Stimulated activated CD8-positive, alpha-beta memory T cell treated with anti-CD3 and anti-CD28 coated beads, Interleukin-15, amount 100 ng/mL, for 48 hours (primary cell): ENCODE measurements around the gene SOD2.
"Not testable (repeated sequence)": the region's sequence is repeated elsewhere in the genome, so short reads cannot be mapped to it uniquely, and the experiment has no call there.

Experiments used
- DNase-seq, 2 donors: peaks; one replicate each; pipeline ENCODE4 v3.0.0-alpha.2; 2020; ENCODE audit warnings: low read depth in 2 of 2

SOD2 gene

DNA sequence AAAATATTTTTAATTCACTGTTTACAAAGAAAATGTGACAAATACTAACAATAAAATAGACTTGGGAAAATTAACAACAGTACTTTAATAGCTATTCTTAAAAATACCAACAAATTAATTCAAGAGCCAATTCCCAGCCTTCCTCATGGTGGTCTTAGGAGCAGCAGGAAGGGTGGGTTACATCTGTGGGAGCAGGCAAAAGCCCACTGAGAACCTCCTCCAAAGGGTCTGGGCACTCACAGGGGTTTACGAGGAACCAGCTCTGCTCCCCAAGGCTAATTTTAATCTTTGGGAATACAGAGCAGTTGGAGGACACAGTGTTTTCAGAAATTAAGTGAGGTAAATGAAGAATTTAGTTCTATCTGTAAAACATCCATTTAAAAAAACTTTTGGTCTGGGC, 10.2 kb downstream of the SOD2 start:
- no peak for DNase-seq

DNA sequence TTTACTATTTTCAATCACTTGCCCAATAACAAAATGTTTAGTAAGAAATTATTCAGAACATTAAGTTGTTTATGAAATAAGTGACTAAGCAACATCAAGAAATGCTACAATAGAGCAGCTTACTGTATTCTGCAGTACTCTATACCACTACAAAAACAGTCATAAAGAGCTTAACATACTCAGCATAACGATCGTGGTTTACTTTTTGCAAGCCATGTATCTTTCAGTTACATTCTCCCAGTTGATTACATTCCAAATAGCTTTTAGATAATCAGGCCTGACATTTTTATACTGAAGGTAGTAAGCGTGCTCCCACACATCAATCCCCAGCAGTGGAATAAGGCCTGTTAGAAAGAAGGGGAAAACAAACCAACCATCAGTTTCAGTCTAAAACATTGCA, 10.7 kb downstream of the SOD2 start:
- DNase-seq, result no peak

- DNase-seq, result no peak
Measured at GRCh38 chr6:159681191-159681880, 11.7 kb downstream of the SOD2 start.

GRCh38 chr6:159680104-159680503, 12.9 kb downstream of the SOD2 start:
- DNase-seq, result no peak

DNA sequence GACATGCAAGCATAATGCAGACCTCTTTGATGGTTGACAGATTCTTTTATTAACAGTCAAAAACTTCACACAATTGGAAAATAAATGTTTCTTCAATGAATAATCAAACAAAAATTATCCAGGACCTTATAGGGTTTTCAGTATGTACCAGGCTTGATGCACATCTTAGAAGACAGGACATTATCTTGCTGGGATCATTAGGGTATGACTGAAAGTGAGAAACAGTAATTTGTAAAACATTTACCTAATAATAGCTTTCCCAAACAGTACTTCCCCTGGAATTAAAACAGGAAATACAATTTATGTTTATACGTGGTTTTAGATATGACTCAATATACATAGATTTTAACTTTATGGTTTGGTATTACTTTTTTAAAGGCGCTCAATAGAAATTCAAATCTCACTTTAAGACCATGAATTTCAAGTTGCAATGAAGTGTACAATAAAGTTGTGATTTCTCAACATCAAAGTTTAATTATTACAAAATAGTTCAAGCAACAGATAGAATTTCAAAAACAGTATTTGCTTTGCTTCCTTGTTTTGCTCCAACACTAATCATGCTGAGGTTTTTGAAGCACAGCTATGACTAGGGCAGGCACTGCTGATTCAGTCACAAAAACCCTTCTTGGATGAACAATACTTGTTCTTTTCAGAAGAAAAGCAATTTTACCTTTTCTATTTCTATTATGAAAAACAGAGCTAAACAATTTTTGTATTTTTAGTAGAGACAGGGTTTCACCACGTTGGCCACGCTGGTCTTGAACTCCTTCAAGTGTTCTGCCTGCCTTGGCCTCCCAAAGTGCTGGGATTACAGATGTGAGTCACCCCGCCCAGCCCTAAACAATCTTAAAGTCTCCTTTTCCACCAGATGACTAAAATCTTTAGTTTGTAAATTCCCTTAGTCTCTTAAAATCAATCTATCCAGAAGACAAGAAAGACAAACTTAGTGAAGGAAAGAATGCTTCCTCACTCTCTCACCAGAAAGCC, 13.7 kb downstream of the SOD2 start:
- peak in 1 of 2 donors; percentile 18 for DNase-seq

DNA sequence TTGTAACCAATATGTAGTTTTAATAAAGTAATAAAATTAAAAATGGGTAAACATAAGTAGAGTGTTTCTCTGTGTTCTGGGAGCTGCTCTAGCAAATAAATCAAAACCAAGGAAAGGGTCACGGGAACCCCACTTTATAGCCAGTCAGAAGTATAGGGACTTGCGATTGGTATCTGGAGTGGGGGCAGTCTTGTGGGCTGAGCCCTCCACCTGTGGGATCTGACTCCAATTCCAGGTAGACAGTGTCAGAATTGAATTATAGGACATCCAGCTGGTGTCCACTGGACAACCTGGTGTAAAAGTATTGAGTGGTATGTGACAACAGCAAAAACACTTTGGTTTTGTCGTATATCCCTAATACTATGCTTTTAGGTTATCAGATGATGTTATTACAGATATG, 14.5 kb downstream of the SOD2 start:
- DNase-seq, result no peak

GRCh38 chr6:159677506-159678165, 15.4 kb downstream of the SOD2 start:
- no peak for DNase-seq

DNA sequence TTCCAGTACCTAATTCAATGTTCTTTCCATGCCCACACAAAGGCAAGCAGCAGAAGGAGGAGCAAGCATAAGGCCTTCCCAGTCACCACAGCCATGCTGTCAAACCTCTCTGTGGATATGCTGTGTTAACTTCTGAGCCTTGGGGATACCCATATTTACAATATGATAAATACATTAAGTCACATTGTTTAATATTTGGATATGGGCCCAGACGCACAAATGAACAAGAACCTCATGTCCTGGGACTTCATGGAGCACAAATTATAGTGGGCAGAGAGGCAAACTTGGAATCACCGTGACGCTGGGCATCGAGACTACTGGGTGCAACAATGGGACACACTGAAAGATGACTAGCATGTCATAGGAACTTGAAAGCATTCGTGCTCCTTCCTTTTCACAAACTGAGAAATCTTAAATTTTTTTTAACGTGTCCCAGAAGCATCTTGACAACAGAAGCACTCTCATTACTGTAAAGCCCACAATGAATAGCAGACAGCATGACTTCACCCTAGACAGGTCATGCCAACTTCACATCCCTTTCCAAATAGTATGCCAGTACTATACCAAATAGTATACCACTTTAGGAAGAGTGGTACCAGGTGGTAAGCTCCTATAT, 16.0 kb downstream of the SOD2 start:
- DNase-seq, result no peak

DNA sequence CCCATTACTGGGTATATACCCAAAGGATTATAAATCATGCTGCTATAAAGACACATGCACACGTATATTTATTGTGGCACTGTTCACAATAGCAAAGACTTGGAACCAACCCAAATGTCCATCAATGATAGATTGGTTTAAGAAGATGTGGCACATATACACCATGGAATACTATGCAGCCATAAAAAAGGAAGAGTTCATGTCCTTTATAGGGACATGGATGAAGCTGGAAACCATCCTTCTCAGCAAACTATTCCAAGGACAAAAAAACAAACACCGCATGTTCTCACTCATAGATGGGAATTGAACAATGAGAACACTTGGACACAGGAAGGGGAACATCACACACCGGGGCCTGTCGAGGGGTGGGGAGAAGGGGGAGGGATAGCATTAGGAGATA, 16.8 kb downstream of the SOD2 start:
- not testable (repeated sequence) for DNase-seq

- DNase-seq, result no peak
Measured at GRCh38 chr6:159665868-159666635, 27.0 kb downstream of the SOD2 start.

- not testable (repeated sequence) for DNase-seq
Measured at GRCh38 chr6:159663368-159663889, 29.6 kb downstream of the SOD2 start.

GRCh38 chr6:159661977-159662376, 31.1 kb downstream of the SOD2 start:
- not testable (repeated sequence) for DNase-seq

GRCh38 chr6:159655409-159655988, 37.5 kb downstream of the SOD2 start:
- no peak for DNase-seq

GRCh38 chr6:159654483-159655098, 38.5 kb downstream of the SOD2 start:
- no peak for DNase-seq

GRCh38 chr6:159650314-159650713, 42.7 kb downstream of the SOD2 start:
- DNase-seq, result no peak

GRCh38 chr6:159649441-159649840, 43.6 kb downstream of the SOD2 start:
- DNase-seq, result no peak

GRCh38 chr6:159646733-159647132, 46.3 kb downstream of the SOD2 start:
- DNase-seq, result no peak

GRCh38 chr6:159646116-159646515, 46.9 kb downstream of the SOD2 start:
- no peak for DNase-seq

DNA sequence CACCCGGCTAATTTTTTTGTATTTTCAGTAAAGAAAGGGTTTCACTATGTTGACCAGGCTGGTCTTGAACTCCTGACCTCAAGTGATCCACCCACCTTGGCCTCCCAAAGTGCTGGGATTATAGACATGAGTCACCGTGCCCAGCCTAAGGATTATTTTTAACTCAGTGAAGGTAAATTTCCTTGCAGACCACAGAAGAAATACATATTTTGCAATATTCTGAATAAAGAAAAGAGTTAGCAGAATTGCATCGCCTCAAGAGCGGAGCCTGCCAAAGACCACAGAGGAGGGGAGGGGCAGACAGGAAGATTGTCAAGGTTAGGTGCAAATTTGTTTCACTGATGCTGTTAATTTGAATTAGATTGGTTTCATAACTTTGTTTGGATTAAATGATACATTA, 47.4 kb downstream of the SOD2 start:
- no peak for DNase-seq
